K562 (cell line): ENCODE results near the gene TMEM79. TPM values are rescaled to one million over a fixed set of nuclear protein-coding genes. Genes with fewer than 3 reads are reported as not detected.

ENCODE experiments used
- ETV1 ChIP-seq: fragments of 450-650 bp; conservative IDR thresholded peaks from 2 replicates; pipeline ENCODE4 v1.6.1; 2016; ENCODE audit warnings: missing genetic modification characterization, control low read depth, low read depth, missing compliant biosample characterization
- KHSRP ChIP-seq: fragments of 450-650 bp; IDR thresholded peaks from 2 replicates; pipeline ENCODE4 v1.6.1; 2017
- KLF10 ChIP-seq: fragments of 250-450 bp; sonication (Bioruptor Pico); IDR thresholded peaks from 2 replicates; pipeline ENCODE4 v1.6.1; 2021; ENCODE audit warnings: matching md5 sums
- L3MBTL2 ChIP-seq: fragments of 450-650 bp; IDR thresholded peaks from 2 replicates; pipeline ENCODE4 v1.6.1; 2016; ENCODE audit warnings: mild to moderate bottlenecking, moderate library complexity
- PATZ1 ChIP-seq: fragments of 250-450 bp; sonication (Bioruptor Pico); IDR thresholded peaks from 2 replicates; pipeline ENCODE4 v1.5.0; 2020; ENCODE audit warnings: mild to moderate bottlenecking, borderline replicate concordance
- PHF8 ChIP-seq: fragments of 200-600 bp; sonication (generic); IDR thresholded peaks from 2 replicates; pipeline ENCODE4 v1.6.1; 2012; ENCODE audit warnings: mixed run types, mild to moderate bottlenecking, inconsistent platforms, low read length, moderate library complexity, borderline replicate concordance
- SIN3A ChIP-seq, 2 experiments: fragments of 150-350 bp in 1 of 2; IDR thresholded peaks; 2 replicates each; pipeline ENCODE4 v1.6.1; 2011 to 2016; ENCODE audit warnings: borderline replicate concordance in 2 of 2, low read depth in 2 of 2, low read length in 2 of 2, mild to moderate bottlenecking in 2 of 2, moderate library complexity in 2 of 2; ENCODE audit not compliant: control insufficient read depth in 1 of 2
- SP2 ChIP-seq: IDR thresholded peaks from 2 replicates; pipeline ENCODE4 v1.6.1; 2011; ENCODE audit warnings: mild to moderate bottlenecking, low read depth, low read length, moderate library complexity; ENCODE audit not compliant: poor library complexity, severe bottlenecking; ENCODE audit errors: extremely low read depth
- SUPT5H ChIP-seq: fragments of 450-650 bp; IDR thresholded peaks from 2 replicates; pipeline ENCODE4 v1.6.1; 2016
- TAF9B ChIP-seq: fragments of 450-650 bp; IDR thresholded peaks from 2 replicates; pipeline ENCODE4 v1.6.1; 2018; ENCODE audit warnings: mild to moderate bottlenecking; ENCODE audit not compliant: partially characterized antibody
- XRCC3 ChIP-seq: fragments of 450-650 bp; IDR thresholded peaks from 2 replicates; pipeline ENCODE4 v1.6.1; 2017; ENCODE audit warnings: mild to moderate bottlenecking, moderate library complexity
- ZC3H4 ChIP-seq: sonication (generic); formaldehyde crosslinking; IDR thresholded peaks from 2 replicates; pipeline ENCODE4 v1.9.0; 2021; ENCODE audit warnings: missing genetic modification reagents, borderline replicate concordance
- ZNF263 ChIP-seq: sonication (generic); formaldehyde crosslinking; IDR thresholded peaks from 2 replicates; pipeline ENCODE4 v1.8.0; 2022; ENCODE audit warnings: mild to moderate bottlenecking, missing genetic modification reagents, borderline replicate concordance
- ZNF280B ChIP-seq: fragments of 250-450 bp; sonication (Bioruptor Pico); IDR thresholded peaks from 2 replicates; pipeline ENCODE4 v1.5.1; 2021; ENCODE audit warnings: mild to moderate bottlenecking
- ZNF589 ChIP-seq: fragments of 200-800 bp; sonication (Bioruptor generic); IDR thresholded peaks from 2 replicates; pipeline ENCODE4 v1.6.1; 2016; ENCODE audit warnings: low read depth, missing genetic modification characterization, missing compliant biosample characterization
- ZNF75A ChIP-seq: fragments of 450-650 bp; formaldehyde crosslinking; IDR thresholded peaks from 2 replicates; pipeline ENCODE4 v1.4.0; 2020; ENCODE audit warnings: mild to moderate bottlenecking
- ZNF764 ChIP-seq: fragments of 250-450 bp; sonication (Bioruptor Pico); IDR thresholded peaks from 2 replicates; pipeline ENCODE4 v1.4.0; 2020; ENCODE audit warnings: low read depth, mild to moderate bottlenecking, moderate library complexity
- polyA plus RNA-seq, 8 experiments: library from polyadenylated mRNA; depleted of rRNA in 4 of 8; stranded (reverse) in 5 of 8; unstranded in 3 of 8; fragments of >200 nt; fragmentation: Nextera tagmentation in 2 of 8; fragmentation: Illumina TruSeq in 1 of 8; extraction: Ambion mirVana in 2 of 8; extraction: Trizol in 1 of 8; gene quantifications; 2 replicates each; pipeline versions ENCODE4 v1.2.1 to v1.2.3, GENCODE V29; 2011 to 2014; ENCODE audit warnings: inconsistent platforms in 1 of 8, missing spikeins in 1 of 8
- total RNA-seq, 7 experiments: library from RNA; depleted of rRNA in 6 of 7; stranded (reverse); fragments of >200 nt in 6 of 7; fragmentation: Illumina TruSeq in 2 of 7; extraction: Trizol in 2 of 7; gene quantifications; 2 replicates each; pipeline versions ENCODE4 v1.2.1 to v1.2.3, GENCODE V29; 2011 to 2021; ENCODE audit warnings: low replicate concordance in 1 of 7

TMEM79 gene
- total and polyA plus RNA-seq, 9 of the 15 experiments (the other 6 are each of a cell fraction or from before 2014, with no cell fraction given), result 0.69 to 6.8 (median 4.0) TPM

GRCh38 chr1:156281281-156281680 is 2.8 kb upstream of the TMEM79 start (continued):
- TF ChIP-seq L3MBTL2 (no peak), ETV1 (tag) (no peak), ZC3H4 (CRISPR knock-in tag) (no peak), ZNF263 (CRISPR knock-in tag) (no peak), PHF8 (no peak), SUPT5H (no peak), PATZ1 (CRISPR knock-in tag) (no peak), XRCC3 (no peak), SIN3A (IDR thresholded peaks at IDR 0.05; ENCODE audit: borderline replicate concordance in 2 of 2, control insufficient read depth in 1 of 2, low read depth in 2 of 2, low read length in 2 of 2) (peak; percentile 97 to 100), KHSRP (no peak), SP2 (no peak), KLF10 (CRISPR knock-in tag) (no peak), TAF9B (peak; percentile 69), ZNF75A (CRISPR knock-in tag) (no peak), ZNF764 (no peak), ZNF589 (no peak), ZNF280B (no peak)
